Right hindlimb (tissue), 1 donor: Measurements from ENCODE around the gene AADAC.
"Not testable (repeated sequence)": the region's sequence is repeated elsewhere in the genome, so short reads cannot be mapped to it uniquely, and the experiment has no call there.

ENCODE experiments used
- DNase-seq: peaks from one replicate; pipeline ENCODE4 v3.0.0-alpha.2; 2018

AADAC gene

DNA sequence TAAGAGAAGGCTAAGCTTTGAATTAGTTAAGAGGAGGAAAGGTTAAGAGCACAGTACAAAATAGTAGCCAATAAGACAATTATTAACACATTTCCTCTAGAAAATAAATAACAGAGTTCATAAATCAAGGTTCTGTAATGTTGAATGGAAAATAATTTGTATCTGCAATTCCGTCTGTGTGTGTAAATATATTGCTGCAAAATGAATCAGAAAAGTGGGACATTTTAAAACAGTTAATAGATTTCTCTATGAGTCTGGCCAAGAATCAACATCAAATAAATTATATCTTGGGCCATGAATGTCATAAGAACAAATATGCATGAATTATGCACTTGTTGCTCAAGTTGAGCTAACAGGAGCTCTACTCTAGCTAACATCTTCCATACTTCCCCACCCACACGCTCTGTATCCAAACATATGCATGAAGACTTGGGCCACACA is 45.3 kb downstream of the AADAC start:
- DNase-seq = no peak

DNA sequence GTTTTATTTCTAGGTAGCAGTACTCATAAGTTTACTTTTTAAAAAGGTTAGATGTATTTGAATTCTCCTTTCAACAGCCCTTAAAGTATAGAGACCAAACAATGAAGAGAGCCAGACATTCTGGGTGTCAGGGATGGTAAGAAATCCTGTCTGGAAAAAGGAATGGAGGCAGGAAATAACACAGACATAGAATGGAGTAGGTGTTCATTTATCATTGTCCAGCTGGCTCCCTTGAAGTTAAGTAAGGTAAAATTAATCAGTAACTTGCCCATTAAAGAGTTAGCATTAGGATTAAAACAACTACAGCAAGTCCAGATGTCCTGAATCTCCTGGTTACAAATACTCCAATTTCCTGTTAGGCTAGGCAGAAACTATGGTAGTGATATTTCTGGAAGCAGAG is 46.0 kb downstream of the AADAC start:
- DNase-seq = no peak

DNA sequence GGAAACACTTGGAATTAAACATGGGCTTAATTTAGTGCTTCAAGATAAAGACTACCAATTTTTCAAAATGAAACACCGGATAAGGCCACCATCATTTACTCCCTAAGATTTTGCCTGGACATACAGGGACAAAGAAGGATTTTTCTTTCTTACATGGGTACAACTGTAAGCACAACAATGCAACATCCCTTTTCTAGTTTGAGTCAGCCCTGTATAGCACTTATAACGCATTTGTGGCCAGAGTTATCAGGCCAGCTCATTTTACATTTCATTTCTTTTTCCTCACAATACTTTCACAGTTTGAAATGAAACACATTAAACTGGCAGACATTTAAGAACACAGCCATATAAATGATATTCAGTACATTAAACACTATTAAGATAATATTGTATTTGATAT is 49.7 kb downstream of the AADAC start:
- DNase-seq = no peak

DNA sequence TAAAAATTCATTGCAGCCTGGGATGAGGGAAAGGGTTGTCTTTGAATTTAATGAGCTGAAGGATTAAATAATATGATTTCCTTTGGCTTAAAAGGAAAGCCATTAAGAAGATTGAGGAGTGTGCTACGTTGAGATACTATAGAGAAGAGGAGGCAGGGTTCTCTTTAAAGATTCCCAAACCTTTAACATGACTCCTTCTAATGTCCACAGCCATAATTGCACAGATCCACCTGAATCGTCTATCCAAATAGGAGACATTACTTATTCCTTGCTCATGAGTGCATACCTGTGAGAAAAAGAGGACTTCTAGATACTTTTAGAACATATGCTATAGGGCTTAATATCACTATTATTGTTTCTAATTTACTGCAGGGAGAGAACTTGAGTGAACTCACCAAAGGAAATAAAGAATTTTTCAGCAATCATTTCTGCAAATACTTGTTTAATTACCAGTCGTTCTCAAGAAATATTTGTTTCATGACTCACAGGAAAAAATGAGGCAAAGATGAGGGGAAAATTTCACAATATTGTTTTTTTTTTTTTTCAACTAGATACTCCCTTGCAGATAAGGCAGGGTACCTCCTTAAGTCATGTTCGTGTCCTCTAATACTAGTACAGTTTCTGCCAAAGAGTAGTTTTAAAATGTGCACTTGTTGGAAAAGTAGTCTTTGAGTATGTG is 50.6 kb downstream of the AADAC start:
- DNase-seq = no peak

DNA sequence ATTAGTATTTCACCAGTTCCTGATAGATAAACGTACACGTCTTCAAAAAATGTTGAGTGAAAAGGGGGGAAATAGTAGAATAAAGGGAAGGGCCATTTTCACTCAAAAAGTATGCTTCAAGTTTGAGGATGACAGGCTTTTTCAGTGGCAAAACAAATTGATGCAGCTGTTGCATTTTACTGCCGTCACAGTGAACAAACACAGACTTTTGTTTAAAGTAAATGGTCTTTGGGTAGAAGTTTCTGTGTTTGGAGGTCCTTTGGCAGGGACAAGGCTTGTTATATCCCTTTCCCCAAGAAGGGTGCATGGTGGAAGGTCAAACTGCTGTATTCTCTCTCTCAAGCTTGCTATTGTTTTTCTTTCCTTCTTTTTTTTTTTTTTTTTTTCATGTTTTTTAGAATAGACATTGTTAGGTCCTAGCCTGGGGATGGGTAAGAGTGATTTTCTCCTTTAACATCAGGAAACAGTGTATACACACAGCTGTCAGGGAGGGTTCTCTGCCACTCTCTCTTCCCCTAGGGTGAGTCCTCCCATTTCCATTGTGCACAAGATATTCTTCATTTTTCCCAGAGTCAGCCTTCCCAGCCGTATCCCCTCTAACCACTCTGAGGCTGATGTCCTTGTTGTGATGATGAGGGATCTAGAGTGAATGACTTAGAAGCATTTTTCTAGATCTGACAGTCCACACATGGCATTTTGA is 52.9 kb downstream of the AADAC start:
- peak; percentile 39 for DNase-seq

DNA sequence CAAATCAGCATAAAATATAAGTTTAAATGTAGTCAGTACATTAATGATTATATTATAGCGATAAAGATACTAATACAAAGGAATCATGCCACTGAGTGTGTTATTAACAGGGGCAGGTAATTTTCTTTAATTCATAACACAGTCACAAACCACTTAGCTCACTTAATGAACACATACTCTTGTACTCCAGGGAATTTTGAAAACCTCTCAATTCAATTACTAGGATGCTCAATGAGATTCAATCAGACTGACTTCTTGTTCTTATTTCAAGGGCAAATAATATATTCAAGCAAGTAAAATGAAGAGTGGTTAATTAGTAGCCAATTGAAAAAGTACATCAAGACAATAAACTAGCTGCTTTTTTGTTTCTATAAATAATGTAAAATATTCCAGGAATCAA is 53.8 kb downstream of the AADAC start:
- DNase-seq = no peak

DNA sequence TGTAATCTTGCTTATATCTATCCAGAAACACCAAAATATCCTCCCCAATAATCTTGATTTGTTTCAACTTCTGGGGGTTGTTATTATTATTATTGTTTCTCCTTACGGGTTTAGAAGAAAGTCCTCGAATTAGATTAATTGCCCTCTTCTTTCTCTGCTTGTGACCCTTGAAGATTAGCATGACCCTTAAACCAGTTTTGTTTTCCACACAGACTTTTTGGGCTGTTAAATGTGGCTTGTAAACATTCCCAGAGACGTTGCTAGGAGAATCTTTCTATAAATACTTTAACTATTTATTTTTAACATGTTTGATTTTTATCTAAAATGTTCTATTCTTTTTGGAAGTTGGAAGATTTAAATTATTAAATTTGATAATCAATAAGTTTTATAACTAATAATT is 55.3 kb downstream of the AADAC start:
- no peak for DNase-seq

DNA sequence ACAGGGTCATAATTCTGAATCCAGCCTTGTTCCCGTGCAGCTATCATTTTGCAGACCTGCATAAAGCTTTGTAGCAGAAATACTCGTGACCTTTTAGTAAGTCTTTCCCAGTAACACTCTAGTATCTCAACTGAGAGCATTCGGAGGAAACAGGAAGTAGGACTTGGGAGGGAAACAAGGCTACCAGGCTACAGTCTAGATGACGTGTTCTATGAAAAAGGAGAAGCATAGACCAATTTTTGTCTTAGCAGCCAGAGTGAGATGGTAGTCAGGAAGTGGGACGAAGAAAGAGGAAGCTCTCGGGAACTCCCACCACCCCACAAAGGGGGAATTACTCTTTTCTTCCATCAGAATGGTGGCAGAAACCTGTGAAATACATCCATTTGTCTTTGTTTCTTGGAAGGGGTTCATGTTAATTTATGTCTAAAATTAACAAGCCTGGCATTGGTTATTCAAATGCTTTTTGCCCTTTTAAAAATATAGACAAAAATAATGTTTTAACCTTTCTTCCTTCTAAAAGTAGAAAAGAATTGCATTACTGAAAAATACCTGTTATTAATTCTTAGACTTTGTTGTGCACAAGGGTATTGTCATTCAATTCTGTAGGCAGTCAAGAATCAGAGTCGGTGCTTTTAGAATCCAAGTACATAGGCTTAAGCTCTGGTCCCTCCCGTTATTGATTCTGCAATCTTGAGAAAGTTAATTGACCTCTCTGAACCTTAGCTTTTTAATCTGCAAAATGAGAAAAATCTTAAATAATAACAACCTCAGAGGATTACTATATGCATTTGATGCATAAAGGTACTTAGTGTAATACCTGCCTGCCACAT is 57.9 kb downstream of the AADAC start:
- DNase-seq = peak; percentile 19

DNA sequence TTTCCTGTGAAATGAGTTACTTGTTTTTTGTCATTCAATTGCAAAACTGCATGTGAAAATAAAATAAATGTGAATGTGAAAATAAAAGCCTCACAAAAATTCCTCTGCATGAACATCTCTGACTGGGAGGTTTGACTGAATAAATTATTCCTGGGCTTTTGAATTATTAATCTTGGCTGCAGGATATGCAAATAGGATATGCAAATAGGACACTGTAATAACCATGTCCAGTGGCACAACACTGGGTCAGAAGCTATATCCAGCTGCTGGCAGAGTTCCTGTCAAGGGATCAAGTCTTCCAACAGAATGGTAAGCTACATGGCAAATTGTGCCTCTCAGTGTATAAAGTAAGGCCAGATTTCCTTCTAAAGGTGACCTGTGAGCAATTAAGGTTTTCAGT is 59.5 kb downstream of the AADAC start, which contains the start of gene SUCNR1:
TSS of gene SUCNR1 (plus strand) at position 246 of the 400 bp plus-strand sequence. CDS start 6,250 bp downstream, outside the sequence.
- no peak for DNase-seq

DNA sequence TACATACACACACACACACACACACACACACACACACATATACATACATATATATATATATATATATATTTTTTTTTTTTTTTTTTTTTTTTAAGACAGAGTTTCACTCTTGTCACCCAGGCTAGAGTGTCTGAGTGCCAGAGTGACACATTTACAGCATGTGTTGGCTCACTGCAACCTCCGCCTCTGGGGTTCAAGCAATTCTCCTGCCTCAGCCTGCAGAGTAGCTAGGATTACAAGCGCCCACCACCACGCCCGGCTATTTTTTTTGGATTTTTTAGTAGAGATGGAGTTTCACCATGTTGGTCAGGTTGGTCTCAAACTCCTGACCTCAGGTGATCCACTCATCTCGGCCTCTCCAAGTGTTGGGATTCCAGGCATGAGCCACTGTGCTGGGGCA is 60.2 kb downstream of the AADAC start:
- not testable (repeated sequence) for DNase-seq

DNA sequence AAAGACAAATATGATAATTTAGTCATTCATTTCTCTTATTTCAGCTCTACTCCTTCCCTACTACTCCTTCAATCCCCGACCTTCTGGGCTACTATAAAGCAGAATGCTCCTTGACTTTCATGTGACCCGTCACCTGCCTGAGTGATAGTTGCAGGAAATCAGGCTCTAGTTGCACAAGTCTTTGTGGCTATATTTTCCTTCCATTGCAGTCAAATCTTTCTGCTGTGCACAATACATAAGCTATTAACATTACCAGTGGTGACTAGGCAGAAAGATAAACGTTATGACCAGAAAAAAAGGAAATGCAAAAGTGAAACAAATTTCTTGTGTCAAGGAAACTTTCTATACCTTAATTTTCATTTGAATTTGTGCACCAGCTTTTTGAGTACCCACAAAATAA is 61.8 kb downstream of the AADAC start:
- no peak for DNase-seq

DNA sequence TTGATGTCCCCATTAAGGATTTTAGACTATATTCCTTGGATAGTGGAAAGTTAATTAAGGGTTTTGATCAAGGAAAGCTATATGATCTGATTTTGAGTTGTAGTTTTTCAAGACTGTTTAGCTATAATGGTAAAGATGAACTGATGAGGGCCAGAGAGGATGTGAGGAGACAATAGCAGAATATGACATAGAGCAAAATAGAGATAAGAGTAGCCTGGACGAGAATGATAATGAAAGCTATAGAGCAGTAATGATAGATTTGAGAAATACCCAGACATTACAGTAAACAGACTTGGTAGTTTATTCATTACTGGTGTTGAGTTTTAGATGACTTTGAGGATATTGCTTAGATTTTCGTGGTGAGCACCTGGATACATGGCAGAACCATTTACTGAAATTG is 63.4 kb downstream of the AADAC start:
- DNase-seq = no peak
